CD4-positive, alpha-beta T cell treated with Interleukin-6 for 4 hours (primary cell): ENCODE results near the gene WDFY4.
"Not testable (repeated sequence)": the region's sequence is repeated elsewhere in the genome, so short reads cannot be mapped to it uniquely, and the experiment has no call there.

Experiments used
- DNase-seq: peaks from one replicate; pipeline ENCODE4 v3.0.0-alpha.2; 2020; ENCODE audit warnings: mixed read lengths

Gene WDFY4, protein sequence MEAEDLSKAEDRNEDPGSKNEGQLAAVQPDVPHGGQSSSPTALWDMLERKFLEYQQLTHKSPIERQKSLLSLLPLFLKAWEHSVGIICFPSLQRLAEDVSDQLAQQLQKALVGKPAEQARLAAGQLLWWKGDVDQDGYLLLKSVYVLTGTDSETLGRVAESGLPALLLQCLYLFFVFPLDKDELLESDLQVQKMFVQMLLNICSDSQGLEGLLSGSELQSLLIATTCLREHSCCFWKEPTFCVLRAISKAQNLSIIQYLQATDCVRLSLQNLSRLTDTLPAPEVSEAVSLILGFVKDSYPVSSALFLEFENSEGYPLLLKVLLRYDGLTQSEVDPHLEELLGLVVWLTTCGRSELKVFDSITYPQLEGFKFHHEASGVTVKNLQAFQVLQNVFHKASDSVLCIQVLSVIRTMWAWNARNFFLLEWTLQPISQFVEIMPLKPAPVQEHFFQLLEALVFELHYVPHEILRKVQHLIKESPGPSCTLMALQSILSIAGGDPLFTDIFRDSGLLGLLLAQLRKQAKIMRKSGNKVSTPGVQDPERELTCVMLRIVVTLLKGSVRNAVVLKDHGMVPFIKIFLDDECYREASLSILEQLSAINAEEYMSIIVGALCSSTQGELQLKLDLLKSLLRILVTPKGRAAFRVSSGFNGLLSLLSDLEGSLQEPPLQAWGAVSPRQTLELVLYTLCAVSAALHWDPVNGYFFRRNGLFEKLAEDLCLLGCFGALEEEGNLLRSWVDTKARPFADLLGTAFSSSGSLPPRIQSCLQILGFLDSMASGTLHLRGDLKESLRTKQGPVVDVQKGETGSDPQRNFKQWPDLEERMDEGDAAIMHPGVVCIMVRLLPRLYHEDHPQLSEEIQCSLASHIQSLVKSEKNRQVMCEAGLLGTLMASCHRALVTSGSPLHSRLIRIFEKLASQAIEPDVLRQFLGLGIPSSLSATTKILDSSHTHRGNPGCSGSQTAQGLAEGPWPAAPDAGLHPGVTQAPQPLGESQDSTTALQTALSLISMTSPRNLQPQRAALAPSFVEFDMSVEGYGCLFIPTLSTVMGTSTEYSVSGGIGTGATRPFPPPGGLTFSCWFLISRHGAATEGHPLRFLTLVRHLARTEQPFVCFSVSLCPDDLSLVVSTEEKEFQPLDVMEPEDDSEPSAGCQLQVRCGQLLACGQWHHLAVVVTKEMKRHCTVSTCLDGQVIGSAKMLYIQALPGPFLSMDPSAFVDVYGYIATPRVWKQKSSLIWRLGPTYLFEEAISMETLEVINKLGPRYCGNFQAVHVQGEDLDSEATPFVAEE (N-terminal part only)

DNA sequence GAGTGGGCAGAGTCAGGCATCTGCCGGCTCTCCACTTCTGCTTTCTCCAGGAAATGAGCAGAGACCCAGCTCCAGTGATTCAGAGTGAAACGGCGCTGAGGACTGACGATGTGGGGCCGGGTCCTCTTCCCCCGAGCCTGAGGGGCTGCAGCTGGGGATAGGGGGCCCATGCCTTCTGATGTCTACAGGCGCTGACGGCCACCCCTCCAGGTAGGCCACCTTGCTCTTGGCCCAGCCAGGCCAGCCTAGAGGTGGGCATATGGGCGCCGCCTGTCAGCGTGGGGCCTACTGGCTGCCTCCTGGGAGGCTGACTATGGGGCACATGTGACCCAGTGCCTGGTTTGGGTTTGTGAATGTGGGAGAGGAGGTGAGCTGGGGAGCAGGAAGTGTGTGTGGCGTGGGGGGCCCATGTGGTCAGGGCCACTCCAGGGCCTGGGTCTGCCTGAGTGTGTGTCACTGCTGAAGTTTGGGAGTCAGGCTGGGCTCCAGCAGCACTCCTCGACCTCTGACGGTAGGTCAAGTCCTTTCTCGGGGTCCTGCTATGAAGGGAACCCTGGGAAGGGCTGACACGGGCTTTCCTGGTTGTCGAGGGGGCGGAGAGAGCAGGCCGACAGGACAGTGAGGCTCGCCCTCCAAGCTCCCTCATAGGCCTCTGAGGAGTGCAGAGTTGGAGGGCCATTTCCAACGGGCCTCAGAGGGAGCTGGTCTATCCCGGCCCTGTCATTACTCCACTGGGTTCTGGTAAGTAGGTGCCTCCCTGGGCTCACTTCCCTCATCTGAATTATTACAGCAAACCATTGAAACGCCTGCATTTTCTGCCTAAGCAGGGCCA, at the start of gene WDFY4:
WDFY4 (plus strand) TSS at position 82 of the 832 bp plus-strand sequence. CDS start 24,860 bp downstream, outside the sequence.
- no peak for DNase-seq

DNA sequence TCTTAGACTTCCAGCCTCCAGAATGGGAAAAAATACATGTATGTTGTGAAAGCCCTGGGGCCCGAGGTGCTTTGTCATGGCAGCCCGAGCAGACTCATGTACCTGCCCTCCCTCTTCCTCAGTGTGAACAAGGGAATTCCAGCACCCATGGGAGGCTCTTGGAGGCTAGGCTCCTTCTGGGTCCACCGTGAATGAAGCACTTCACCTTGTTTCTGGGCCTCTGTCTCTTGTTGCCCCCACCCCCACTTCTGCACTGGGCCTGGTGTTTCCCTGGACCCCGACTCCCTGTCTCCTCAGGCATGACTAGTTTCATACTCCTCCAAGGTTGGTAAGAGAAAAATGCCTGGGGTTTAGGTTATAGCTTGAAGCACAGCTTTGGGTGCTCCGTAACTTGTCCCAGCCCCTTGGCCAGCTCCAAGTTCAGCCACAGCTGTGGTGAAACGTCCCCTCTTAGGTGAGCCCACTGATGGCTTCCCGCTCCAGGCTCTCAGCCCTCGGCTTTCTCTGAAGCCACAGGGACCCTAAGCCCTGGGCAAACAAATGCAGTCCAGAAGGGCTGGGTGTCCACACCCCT, 49.6 kb upstream of the WDFY4 start:
- no peak for DNase-seq

DNA sequence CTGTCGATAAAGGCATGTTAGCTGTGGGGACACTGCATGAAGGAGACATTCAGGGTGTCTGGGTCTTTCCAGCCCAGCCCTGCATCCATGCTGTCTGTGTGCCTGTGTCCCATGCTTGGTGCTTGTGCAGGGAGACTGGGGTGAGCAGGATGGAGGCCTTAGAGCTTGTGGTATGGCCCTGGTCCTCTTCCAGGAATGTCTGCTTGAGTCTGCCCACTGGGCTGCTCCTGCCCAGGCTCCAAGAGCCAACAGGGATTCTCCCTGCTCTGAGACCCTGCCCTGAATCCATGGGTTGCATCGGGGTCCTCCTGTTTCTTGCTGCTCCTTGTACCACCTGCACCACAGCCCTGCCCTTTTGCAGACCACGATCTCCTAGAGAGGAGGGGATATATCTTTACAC, 48.4 kb upstream of the WDFY4 start:
- DNase-seq: no peak

DNA sequence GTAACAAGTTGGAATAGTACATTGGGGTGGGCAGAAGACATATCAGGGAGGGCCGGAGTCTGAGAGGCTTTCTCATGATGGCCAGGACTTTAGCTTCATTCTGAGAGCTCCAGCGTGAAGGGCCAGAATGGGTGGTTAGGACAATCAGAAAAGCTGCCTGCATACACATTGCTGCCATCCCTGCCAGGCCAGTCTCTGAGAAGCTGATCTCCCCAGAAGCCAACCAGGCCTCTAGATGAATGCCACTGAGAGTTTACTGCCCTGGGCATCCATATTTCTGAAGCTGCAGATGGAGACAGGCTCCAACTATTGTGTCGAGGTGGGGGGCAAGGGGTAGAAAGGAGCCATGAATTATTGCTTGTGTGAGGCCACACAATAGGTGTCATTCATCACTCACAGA, 47.8 kb upstream of the WDFY4 start:
- DNase-seq: no peak

DNA sequence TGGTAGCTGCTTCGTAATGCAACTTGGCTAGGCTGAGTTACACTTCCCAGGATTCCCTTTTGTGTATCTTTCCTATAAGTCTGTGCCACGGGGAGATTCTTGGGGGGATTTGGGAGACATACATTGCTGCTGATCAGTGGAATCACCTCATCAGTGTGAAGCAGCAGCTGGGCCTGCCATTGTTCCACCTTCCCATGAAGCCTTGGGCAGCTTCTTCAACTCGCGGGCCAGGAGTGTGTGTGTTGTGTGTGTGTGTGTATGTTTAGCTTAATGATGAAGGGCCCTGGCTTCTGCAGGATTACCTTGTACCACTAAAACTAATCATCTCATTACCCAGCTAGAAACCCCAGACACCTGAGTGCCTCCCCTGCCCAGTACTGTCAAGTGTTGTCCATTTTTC, 46.5 kb upstream of the WDFY4 start:
- DNase-seq: no peak

DNA sequence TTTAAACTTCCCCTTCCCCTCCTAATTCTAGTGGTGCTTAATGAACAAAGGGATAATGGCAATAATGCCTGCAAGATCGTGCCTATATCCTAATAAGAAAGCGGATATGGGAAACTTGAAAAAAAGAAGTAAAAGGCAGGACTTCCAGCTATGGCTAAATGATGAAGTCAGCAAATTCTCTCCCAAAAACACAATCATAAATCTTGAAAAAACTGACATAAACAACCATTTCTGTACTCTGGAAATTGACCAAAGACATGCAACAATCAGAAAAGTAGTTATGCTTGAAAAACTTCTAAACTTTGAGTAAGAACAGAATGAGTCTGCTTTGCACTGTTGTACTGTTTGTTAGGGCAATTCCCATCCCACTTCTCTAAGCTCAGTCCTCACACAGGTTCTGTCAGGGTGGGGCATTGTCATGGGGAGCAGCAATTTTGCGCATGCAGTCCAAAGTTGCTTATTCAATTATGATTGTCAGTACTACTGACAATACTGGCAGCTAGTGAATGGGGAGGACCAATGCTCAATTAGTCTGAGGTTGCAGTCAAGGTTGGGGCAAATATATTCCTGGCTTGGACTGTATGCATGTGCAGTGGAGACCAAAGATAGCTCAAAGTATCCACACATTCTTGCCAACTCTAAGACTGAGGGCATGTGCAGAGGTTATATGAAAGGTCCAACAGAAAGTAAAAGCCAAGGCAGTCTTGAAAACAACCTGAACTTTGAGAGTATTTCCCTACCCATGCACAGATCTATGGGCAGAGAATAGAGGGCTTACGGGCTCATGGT, 45.7 kb upstream of the WDFY4 start:
- no peak for DNase-seq

DNA sequence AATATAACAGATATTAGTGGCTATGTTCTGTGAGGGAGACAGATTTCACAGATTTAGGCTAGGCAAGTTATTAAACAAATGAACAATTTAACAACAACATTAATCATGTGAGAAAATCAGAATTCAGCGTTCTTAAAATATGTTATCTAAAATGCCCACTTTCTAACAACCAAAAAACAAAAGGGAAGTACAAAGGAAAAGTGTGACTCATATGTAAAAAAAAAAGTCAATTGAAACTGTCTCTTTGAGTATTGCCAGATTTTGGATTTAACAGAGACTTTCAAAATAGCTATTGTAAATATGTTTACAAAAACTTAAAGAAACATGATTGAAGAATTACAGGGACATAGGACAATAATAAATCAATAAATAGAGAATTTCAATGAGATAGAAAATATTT, 45.0 kb upstream of the WDFY4 start:
- no peak for DNase-seq

DNA sequence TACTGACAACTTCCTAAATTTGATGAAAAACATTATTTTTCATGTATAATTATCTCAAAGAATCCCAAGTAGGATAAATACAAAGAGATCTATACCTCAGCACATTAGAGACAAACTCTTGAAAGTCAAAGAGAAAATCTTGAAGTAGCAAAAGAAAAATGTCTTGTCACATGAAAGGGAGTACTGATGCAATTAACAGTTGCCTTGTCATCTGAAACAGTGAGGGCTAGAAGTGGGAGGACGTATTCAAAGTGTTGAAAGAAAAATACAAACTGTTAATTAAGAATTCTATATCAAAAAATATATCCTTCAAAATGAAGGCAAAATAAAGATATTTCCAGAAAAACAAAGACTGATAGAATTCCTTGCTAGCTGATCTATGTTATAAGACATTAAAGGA, 44.3 kb upstream of the WDFY4 start:
- DNase-seq: no peak

DNA sequence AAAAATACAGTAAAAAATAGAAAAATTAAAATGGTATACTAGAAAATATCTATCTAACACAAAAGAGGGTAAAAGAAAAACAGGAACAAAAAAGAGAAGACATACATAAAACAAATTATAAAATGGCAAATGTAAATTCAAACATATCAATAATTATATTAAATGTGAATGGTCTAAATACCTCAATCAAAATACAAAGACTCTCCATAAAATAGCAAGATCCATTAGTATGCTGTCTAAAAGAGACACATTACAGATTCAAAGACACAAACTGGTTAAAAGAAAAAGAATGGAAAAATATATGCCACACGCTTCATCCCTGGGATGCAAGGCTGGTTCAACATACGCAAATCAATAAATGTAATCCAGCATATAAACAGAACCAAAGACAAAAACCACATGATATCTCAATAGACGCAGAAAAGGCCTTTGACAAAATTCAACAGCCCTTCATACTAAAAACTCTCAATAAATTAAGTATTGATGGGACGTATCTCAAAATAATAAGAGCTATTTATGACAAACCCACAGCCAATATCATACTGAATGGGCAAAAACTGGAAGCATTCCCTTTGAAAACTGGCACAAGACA, 43.5 kb upstream of the WDFY4 start:
- DNase-seq: not testable (repeated sequence)

DNA sequence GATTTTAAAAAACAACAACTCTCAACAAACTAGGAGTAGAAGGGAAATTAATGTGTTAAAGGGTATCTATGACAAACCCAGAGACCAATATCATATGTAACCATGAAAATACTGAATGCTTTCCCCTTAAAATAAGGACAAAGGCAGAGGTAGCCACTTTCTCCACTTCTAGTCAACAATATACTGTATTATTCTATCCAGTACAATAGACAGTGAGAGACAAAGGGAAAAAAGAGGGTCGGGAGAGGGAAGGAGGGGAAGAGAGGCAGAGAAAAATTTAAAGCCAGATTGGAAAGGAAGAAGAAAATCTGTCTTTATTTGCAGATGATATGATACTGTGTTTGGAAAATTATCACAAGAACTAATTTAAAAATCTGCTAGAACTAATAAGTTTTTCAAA, 39.1 kb upstream of the WDFY4 start:
- no peak for DNase-seq

DNA sequence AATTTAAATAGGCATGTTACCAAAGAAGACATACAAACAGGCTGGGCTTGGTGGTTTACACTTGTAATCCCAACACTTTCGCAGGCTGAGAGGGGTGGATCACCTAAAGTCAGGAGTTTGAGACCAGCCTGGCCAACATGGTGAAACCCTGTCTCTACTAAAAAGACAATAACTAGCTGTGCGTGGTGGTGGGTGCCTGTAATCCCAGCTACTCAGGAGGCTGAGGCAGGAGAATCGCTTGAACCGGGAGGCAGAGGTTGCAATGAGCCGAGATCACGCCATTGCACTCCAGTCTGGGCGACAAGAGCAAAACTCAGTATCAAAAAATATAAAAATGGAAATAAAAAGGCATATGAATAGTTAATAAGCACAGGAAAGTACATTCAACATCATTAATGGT, 37.6 kb upstream of the WDFY4 start:
- DNase-seq: not testable (repeated sequence)

DNA sequence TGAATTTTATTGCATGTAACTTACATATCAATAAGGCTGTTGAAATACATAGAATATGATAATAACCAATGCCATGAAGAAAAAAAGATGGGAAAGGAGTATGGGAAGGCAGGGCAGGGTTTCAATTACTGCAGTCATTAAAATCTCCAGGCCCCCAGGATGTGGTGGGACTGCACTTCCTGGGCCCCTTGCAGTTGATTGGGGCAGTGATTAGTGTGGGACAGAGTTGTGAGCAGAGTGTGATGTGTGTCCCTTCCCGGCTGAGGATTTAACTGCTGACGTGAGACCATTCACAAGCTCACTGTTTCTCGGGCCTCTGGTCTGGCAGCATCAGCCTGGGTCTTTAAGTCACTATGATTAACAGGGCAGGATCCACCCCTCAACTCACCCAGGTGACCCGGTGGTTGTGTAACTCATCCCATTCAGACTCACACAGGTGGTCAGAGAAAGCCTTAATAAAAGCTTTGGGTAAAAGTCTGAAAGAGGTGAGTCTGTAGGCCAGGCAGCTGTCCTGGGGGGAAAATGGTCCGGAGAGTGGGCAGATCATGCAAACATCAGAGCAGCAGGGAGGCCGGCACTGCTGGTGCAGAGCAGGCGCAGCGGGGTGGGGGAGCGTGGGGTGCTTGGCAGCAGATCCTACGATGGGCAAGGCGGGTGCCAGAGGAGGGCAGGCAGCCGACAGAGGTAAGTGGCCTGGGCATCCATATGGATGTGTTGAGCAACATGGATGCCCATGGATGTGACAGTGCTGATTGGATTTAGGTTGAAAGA, 36.3 kb upstream of the WDFY4 start:
- DNase-seq: no peak

DNA sequence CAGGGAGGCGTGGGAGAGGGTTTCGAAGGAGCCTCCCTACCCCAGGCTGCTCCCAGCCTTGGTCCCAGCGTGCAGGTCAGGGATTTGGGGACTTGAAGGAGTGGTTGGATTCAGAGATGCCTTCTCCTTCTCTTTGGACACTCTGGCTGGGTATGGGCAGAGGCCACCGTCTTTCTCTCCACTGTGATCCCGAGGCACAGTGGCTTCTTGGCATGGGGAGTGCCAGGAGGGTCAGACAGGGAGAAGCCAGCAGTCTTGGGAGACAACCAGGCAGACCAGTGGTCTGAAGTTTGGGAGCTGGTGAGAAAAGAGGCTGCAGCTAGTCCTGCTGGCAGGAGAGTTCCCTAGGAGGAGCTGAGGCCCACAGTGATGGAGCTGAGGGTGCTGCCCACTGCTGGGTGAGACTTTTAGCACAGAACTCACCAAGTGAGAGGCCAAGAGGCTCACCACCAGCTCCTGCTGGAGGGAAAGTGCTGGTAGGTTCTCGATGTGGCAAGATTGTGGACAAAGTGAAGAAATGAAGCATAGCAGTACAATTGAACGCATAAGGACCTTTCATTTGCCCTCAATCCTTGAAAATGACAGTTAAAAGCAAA, 35.2 kb upstream of the WDFY4 start:
- DNase-seq: no peak

DNA sequence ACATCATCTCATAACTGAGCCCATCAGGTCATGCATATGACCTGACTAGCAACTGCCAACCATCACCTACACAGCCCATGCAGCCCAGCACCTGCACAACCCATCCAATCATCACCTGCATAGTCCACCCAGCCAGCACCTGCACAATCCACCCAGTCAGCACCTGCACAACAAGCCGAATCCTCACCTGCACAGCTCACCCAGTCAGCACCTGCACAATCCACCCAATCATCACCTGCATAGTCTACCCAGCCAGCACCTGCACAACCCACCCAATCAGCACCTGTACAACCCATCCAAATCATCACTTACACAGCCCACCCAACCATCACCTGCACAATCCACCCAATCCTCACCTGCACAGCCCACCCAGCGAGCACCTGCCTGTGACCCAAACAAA, 33.4 kb upstream of the WDFY4 start:
- DNase-seq: no peak

DNA sequence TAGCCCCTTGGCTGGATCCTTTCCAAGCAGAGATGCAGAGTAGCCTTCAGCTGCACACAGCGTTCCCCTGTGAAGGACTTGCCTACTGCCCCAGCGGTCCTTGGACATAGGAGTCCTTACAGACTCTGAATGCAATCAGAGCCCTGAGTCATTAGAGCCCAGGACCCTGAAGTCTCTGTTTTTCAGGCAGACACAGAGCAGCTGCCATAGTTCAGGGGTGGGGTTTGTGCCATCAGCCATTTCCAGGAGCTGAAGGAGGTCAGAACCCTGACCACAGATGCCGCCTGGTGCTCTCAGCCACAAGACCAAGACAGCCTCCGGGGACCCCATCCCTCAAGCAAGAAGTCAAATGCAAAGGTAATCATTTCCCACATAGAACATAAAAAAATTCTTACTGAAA, 32.8 kb upstream of the WDFY4 start:
- no peak for DNase-seq

DNA sequence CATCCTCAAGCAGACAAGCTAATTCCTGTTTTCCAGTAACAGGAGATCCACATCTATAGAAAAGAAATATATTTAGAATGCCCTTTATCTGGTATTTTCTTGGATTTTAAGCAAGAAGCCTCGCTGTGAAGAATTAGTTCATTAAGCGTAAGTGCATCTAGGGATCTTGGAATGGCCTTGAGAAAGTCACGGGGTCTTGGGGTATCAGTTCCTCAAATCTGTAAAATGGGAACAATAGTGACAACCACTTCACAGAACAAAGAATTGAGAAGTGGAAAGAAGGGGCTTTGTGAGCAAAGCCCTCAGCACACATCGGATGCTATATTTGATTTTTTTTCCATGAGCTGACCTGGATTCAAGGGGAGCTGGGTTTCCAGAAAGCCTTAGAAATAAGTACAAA, 32.3 kb upstream of the WDFY4 start:
- no peak for DNase-seq

DNA sequence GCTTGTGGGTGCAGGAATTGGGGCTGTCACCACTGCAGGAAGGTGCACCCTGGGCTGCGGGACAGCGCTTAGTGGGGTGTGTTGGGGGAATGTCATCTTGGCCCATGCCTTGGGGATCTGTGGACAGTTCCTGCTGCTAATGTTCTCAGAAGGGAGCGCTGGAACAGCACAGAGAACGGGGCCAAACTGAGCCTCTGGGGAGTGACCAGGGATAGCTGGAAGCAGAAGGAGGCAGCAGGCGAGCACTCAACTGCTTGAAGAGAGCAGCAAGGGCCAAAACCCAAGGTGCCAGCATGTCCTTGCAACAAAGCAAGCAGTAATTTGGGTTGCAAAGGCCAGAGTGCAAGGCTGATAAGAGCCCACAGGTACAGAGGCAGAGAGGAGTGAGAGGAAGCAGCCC, 31.3 kb upstream of the WDFY4 start:
- DNase-seq: no peak

DNA sequence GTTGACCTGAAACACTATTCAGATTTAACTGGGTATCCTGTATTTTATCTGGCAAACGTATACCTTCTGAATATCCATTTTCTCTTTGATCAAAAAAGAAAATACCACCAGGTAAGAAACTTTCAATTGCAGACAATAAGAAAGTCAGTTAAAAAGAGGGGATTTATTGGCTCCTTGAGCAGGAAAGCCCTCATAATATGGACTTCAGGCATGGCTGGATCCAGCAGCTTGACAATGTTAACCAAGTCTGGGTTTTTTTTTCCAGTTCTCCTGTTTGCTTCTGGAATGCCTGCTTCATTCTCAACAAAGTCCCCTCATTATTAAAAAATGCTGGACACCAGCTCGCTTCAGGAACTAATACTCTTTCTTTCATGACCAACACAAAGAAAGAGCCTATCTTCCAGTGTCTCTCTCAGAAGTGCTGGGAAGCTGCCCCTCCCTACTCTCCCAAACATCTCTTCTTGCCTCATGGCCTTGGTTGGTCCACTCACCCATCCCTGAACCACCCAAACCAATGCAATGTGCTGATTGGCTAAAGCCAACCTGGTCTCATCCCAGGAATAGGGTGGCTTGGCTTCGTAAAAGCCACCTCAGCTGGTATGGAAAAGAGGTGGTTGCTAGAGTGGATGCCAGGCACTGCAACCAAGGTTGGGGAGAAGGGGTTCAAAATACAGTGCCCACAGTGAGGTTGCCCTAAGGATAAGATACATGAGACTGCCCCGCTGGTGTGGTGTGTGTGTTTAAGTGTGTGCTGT, 30.6 kb upstream of the WDFY4 start:
- no peak for DNase-seq
